Choroid plexus epithelial cell (primary cell): ENCODE results near the gene H6PD.

Source experiments
- DNase-seq: peaks from one replicate; pipeline ENCODE4 v3.0.0-alpha.2; 2010; ENCODE audit warnings: low read depth
- H3K4me3 ChIP-seq: 2 replicates; pipeline ENCODE4 v1.5.1; 2011; ENCODE audit warnings: low read depth, mild to moderate bottlenecking, control low read depth, low read length, moderate library complexity
- CTCF ChIP-seq: conservative IDR thresholded peaks from 2 replicates; pipeline ENCODE4 v1.5.1; 2011; ENCODE audit warnings: low read depth, mild to moderate bottlenecking, control low read depth, inconsistent platforms, low read length, moderate library complexity

The H6PD gene

GRCh38 chr1:9240914-9241820 lies 6.6 kb downstream of the H6PD start:
- DNase-seq = no peak
- H3K4me3 ChIP-seq = no peak overlapping the region
- no peak for TF ChIP-seq CTCF

- DNase-seq = no peak
- no peak overlapping the region for H3K4me3 ChIP-seq
- TF ChIP-seq CTCF = no peak
Observed at GRCh38 chr1:9241891-9242290, 7.3 kb downstream of the H6PD start.

- no peak overlapping the region for H3K4me3 ChIP-seq
- no peak for TF ChIP-seq CTCF
- DNase-seq = peak; percentile 65
Observed at GRCh38 chr1:9242338-9242969, 7.9 kb downstream of the H6PD start.

- no peak for DNase-seq
- no peak overlapping the region for H3K4me3 ChIP-seq
Observed at GRCh38 chr1:9243066-9243739, 8.6 kb downstream of the H6PD start.

GRCh38 chr1:9244501-9245229 lies 10.1 kb downstream of the H6PD start:
- H3K4me3 ChIP-seq = no peak overlapping the region
- peak; percentile 83 for DNase-seq
- TF ChIP-seq CTCF = no peak

More at GRCh38 chr1:9243066-9243739, 8.6 kb downstream of the H6PD start:
- no peak for TF ChIP-seq CTCF

GRCh38 chr1:9245230-9245619 lies 10.7 kb downstream of the H6PD start:
- no peak for TF ChIP-seq CTCF
- no peak overlapping the region for H3K4me3 ChIP-seq
- no peak for DNase-seq
